ENCODE measurements around the gene SLC5A6.

Gene SLC5A6

DNA sequence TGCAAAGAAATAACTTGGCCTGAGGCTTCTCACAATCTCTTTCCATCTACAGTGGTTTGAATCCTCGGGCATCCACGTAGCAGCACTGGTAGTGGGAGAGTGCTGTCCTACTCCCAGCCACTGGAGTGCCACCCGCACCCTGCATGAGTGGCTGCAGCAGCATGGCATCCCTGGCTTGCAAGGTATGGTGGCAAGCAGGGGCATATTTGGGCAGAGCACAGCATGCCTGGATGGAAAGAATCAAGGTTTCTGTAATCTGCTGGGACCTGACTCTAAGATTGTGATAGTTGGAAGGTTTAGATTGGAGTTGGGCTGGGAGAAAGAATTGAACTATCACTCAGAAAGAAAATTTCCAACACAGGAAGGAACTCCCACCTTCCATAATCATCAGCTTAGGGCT is 9.1 kb upstream of the SLC5A6 start:
- Histone ChIP-seq H3K9me2 (ENCODE audit: low read depth, low read length) (no peaks in the 10 kb centered on the region), H3K4me1 (ENCODE audit: insufficient read depth, low read length, severe bottlenecking) (peaks cover 23% of the 10 kb centered on the region), H3K4me3 (ENCODE audit: low read depth, low read length, poor library complexity, severe bottlenecking) (no peak overlapping the region), H3K27me3 (ENCODE audit: insufficient read depth, low read length) (no peaks in the 10 kb centered on the region), H3K36me3 (ENCODE audit: insufficient read depth, low read length) (peaks cover 90% of the 10 kb centered on the region), H3F3A (ENCODE audit: insufficient read depth, low read length) (no peaks in the 10 kb centered on the region), H3K79me2 (ENCODE audit: insufficient read depth, low read length) (peaks cover 11% of the 10 kb centered on the region), H4K20me1 (ENCODE audit: insufficient read depth, low read length) (no peaks in the 10 kb centered on the region), H3K4me2 (ENCODE audit: low read length) (no peak overlapping the region), H2AFZ (ENCODE audit: low read length) (no peak overlapping the region), H3K9ac (ENCODE audit: low read length) (no peak overlapping the region), H3K9me3 (ENCODE audit: low read length) (no peaks in the 10 kb centered on the region), H3K27ac (ENCODE audit: low read depth, low read length, poor library complexity, severe bottlenecking) (no peak overlapping the region)
- no peak for TF ChIP-seq EZH2 (IDR thresholded peaks at IDR 0.05; ENCODE audit: borderline replicate concordance, low read length)
- TF ChIP-seq, protein P1, sequence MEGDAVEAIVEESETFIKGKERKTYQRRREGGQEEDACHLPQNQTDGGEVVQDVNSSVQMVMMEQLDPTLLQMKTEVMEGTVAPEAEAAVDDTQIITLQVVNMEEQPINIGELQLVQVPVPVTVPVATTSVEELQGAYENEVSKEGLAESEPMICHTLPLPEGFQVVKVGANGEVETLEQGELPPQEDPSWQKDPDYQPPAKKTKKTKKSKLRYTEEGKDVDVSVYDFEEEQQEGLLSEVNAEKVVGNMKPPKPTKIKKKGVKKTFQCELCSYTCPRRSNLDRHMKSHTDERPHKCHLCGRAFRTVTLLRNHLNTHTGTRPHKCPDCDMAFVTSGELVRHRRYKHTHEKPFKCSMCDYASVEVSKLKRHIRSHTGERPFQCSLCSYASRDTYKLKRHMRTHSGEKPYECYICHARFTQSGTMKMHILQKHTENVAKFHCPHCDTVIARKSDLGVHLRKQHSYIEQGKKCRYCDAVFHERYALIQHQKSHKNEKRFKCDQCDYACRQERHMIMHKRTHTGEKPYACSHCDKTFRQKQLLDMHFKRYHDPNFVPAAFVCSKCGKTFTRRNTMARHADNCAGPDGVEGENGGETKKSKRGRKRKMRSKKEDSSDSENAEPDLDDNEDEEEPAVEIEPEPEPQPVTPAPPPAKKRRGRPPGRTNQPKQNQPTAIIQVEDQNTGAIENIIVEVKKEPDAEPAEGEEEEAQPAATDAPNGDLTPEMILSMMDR (IDR thresholded peaks at IDR 0.05; ENCODE audit: low read length): no peak

DNA sequence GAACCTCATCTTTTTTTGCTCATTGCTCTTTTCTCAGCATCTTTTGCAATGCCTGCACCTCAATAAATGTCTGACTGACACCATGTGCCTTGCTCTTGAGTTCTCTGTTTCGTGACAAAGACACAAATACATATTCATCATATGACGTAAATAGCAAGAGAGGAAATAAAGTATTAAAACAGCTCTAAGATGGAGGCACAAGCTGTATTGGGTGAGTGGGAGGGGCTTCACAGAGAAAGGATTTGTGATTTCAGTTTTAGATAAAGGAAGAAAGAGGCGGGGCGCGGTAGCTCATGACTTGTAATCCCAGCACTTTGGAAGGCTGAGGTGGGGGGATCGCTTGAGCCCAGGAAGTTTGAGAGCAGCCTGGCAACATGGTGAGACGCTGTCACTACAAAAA is 8.0 kb upstream of the SLC5A6 start:
- H3K79me2 ChIP-seq (ENCODE audit: insufficient read depth, low read length): peaks cover 11% of the 10 kb centered on the region

DNA sequence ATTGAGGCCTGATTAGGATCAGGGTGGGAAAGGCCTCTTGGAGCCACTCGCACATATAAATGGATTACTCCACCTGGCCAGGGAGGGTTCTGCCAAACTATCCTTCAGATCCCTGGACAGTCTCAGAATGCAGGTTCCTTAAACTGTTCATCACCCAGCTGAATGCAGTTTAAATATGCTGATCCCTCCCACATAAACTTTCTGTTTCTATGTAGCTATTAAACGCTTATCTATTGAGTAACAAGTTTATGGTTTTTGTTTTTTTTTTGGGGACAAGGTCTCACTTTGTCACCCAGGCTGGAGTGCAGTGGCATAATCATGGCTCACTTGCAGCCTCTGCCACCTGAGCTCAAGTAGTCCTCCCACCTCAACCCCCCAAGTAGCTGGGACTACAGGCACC is 7.0 kb upstream of the SLC5A6 start:
- H4K20me1 ChIP-seq (ENCODE audit: insufficient read depth, low read length): no peaks in the 10 kb centered on the region

More for the DNA sequence above, 8.0 kb upstream of the SLC5A6 start:
- Histone ChIP-seq H3K4me1 (ENCODE audit: insufficient read depth, low read length, severe bottlenecking) (peaks cover 23% of the 10 kb centered on the region), H3K4me2 (ENCODE audit: low read length) (no peak overlapping the region), H3K9me3 (ENCODE audit: low read length) (no peaks in the 10 kb centered on the region), H3K27ac (ENCODE audit: low read depth, low read length, poor library complexity, severe bottlenecking) (no peak overlapping the region), H4K20me1 (ENCODE audit: insufficient read depth, low read length) (no peaks in the 10 kb centered on the region), H3F3A (ENCODE audit: insufficient read depth, low read length) (no peaks in the 10 kb centered on the region), H3K4me3 (ENCODE audit: low read depth, low read length, poor library complexity, severe bottlenecking) (no peak overlapping the region), H3K27me3 (ENCODE audit: insufficient read depth, low read length) (no peaks in the 10 kb centered on the region), H3K9me2 (ENCODE audit: low read depth, low read length) (no peaks in the 10 kb centered on the region), H3K9ac (ENCODE audit: low read length) (no peak overlapping the region), H3K36me3 (ENCODE audit: insufficient read depth, low read length) (peaks cover 87% of the 10 kb centered on the region), H2AFZ (ENCODE audit: low read length) (no peak overlapping the region)
- TF ChIP-seq, protein P1 (IDR thresholded peaks at IDR 0.05; ENCODE audit: low read length): no peak
- TF ChIP-seq EZH2 (IDR thresholded peaks at IDR 0.05; ENCODE audit: borderline replicate concordance, low read length): no peak

More for the DNA sequence above, 7.0 kb upstream of the SLC5A6 start:
- peak overlapping the region; percentile 86 for H3K4me2 ChIP-seq (ENCODE audit: low read length)
- H3K27ac ChIP-seq (ENCODE audit: low read depth, low read length, poor library complexity, severe bottlenecking): no peak overlapping the region
- no peaks in the 10 kb centered on the region for H3F3A ChIP-seq (ENCODE audit: insufficient read depth, low read length)
- peaks cover 23% of the 10 kb centered on the region for H3K4me1 ChIP-seq (ENCODE audit: insufficient read depth, low read length, severe bottlenecking)
- no peaks in the 10 kb centered on the region for H3K9me2 ChIP-seq (ENCODE audit: low read depth, low read length)
- peaks cover 79% of the 10 kb centered on the region for H3K36me3 ChIP-seq (ENCODE audit: insufficient read depth, low read length)
- peak overlapping the region; percentile 95 for H3K4me3 ChIP-seq (ENCODE audit: low read depth, low read length, poor library complexity, severe bottlenecking)
- H3K9me3 ChIP-seq (ENCODE audit: low read length): no peaks in the 10 kb centered on the region
- no peak for TF ChIP-seq EZH2 (IDR thresholded peaks at IDR 0.05; ENCODE audit: borderline replicate concordance, low read length)
- TF ChIP-seq, protein P1 (IDR thresholded peaks at IDR 0.05; ENCODE audit: low read length): no peak
- no peaks in the 10 kb centered on the region for H3K27me3 ChIP-seq (ENCODE audit: insufficient read depth, low read length)
- H3K79me2 ChIP-seq (ENCODE audit: insufficient read depth, low read length): peaks cover 11% of the 10 kb centered on the region
- no peak overlapping the region for H2AFZ ChIP-seq (ENCODE audit: low read length)
- H3K9ac ChIP-seq (ENCODE audit: low read length): peak overlapping the region; percentile 99; the same call in 1 of the 2 replicates
